ENCODE measurements around the gene MAGI2.
"Not testable (repeated sequence)": the region's sequence is repeated elsewhere in the genome, so short reads cannot be mapped to it uniquely, and the experiment has no call there.

MAGI2 gene

GRCh38 chr7:79064187-79064823 is 389.2 kb downstream of the MAGI2 start:
- no peak for DNase-seq
- no peak for TF ChIP-seq GATA1 (IDR thresholded peaks at IDR 0.05; ENCODE audit: low read depth, low read length)
- TF ChIP-seq POLR2A (IDR thresholded peaks at IDR 0.05; ENCODE audit: low read length): no peak

- no peak for DNase-seq
- TF ChIP-seq POLR2A (IDR thresholded peaks at IDR 0.05; ENCODE audit: low read length) (no peak), GATA1 (IDR thresholded peaks at IDR 0.05; ENCODE audit: low read depth, low read length) (no peak)
These were observed 390.3 kb downstream of the MAGI2 start for GRCh38 chr7:79063019-79063698.

- no peak for DNase-seq
- TF ChIP-seq POLR2A (IDR thresholded peaks at IDR 0.05; ENCODE audit: low read length) (no peak), GATA1 (IDR thresholded peaks at IDR 0.05; ENCODE audit: low read depth, low read length) (no peak)
These were observed 393.0 kb downstream of the MAGI2 start for GRCh38 chr7:79060498-79060897.

- TF ChIP-seq GATA1 (IDR thresholded peaks at IDR 0.05; ENCODE audit: low read depth, low read length): no peak
- no peak for TF ChIP-seq POLR2A (IDR thresholded peaks at IDR 0.05; ENCODE audit: low read length)
- no peak for DNase-seq
These were observed 397.6 kb downstream of the MAGI2 start for GRCh38 chr7:79055722-79056415.

GRCh38 chr7:79051915-79052314 is 401.6 kb downstream of the MAGI2 start:
- TF ChIP-seq GATA1 (IDR thresholded peaks at IDR 0.05; ENCODE audit: low read depth, low read length) (no peak), POLR2A (IDR thresholded peaks at IDR 0.05; ENCODE audit: low read length) (no peak)
- no peak for DNase-seq

GRCh38 chr7:79050603-79051002 is 402.9 kb downstream of the MAGI2 start:
- no peak for DNase-seq
- TF ChIP-seq GATA1 (IDR thresholded peaks at IDR 0.05; ENCODE audit: low read depth, low read length) (no peak), POLR2A (IDR thresholded peaks at IDR 0.05; ENCODE audit: low read length) (no peak)

- no peak for DNase-seq
These were observed 407.4 kb downstream of the MAGI2 start for GRCh38 chr7:79046061-79046460.

GRCh38 chr7:79037001-79037400 is 416.5 kb downstream of the MAGI2 start:
- TF ChIP-seq GATA1 (IDR thresholded peaks at IDR 0.05; ENCODE audit: low read depth, low read length) (no peak), POLR2A (IDR thresholded peaks at IDR 0.05; ENCODE audit: low read length) (no peak)
- DNase-seq: no peak

More at GRCh38 chr7:79046061-79046460, 407.4 kb downstream of the MAGI2 start:
- TF ChIP-seq GATA1 (IDR thresholded peaks at IDR 0.05; ENCODE audit: low read depth, low read length) (no peak), POLR2A (IDR thresholded peaks at IDR 0.05; ENCODE audit: low read length) (no peak)

- no peak for DNase-seq
- TF ChIP-seq GATA1 (IDR thresholded peaks at IDR 0.05; ENCODE audit: low read depth, low read length) (no peak), POLR2A (IDR thresholded peaks at IDR 0.05; ENCODE audit: low read length) (no peak)
These were observed 417.1 kb downstream of the MAGI2 start for GRCh38 chr7:79036356-79036755.

- TF ChIP-seq GATA1 (IDR thresholded peaks at IDR 0.05; ENCODE audit: low read depth, low read length) (no peak), POLR2A (IDR thresholded peaks at IDR 0.05; ENCODE audit: low read length) (no peak)
These were observed 417.6 kb downstream of the MAGI2 start for GRCh38 chr7:79035858-79036257.

GRCh38 chr7:79034730-79035129 is 418.7 kb downstream of the MAGI2 start:
- TF ChIP-seq GATA1 (IDR thresholded peaks at IDR 0.05; ENCODE audit: low read depth, low read length) (no peak), POLR2A (IDR thresholded peaks at IDR 0.05; ENCODE audit: low read length) (no peak)

More at GRCh38 chr7:79035858-79036257, 417.6 kb downstream of the MAGI2 start:
- DNase-seq: no peak

GRCh38 chr7:79019711-79020110 is 433.8 kb downstream of the MAGI2 start:
- DNase-seq: not testable (repeated sequence)

More at GRCh38 chr7:79034730-79035129, 418.7 kb downstream of the MAGI2 start:
- DNase-seq: no peak

- TF ChIP-seq GATA1 (IDR thresholded peaks at IDR 0.05; ENCODE audit: low read depth, low read length): no peak
- no peak for TF ChIP-seq POLR2A (IDR thresholded peaks at IDR 0.05; ENCODE audit: low read length)
- no peak for DNase-seq
These were observed 441.5 kb downstream of the MAGI2 start for GRCh38 chr7:79011921-79012320.

- no peak for DNase-seq
- TF ChIP-seq GATA1 (IDR thresholded peaks at IDR 0.05; ENCODE audit: low read depth, low read length): no peak
- TF ChIP-seq POLR2A (IDR thresholded peaks at IDR 0.05; ENCODE audit: low read length): no peak
These were observed 443.8 kb downstream of the MAGI2 start for GRCh38 chr7:79009647-79010046.
